HFF-Myc (cell line): ENCODE measurements around the gene ZHX3.

ENCODE experiments used
- DNase-seq: peaks from one replicate; pipeline ENCODE4 v3.0.0-alpha.2; 2011; ENCODE audit warnings: low read depth; ENCODE audit errors: extremely low read depth
- H3K4me3 ChIP-seq: replicated peaks from 2 replicates; pipeline ENCODE4 v1.5.1; 2011; ENCODE audit warnings: low read depth, mild to moderate bottlenecking, control low read depth, low read length
- TF ChIP-seq, protein P1 (sequence below): IDR thresholded peaks from 2 replicates; pipeline ENCODE4 v1.5.1; 2012; ENCODE audit warnings: mild to moderate bottlenecking, low read depth, low read length, control low read depth; ENCODE audit errors: missing control alignments

The ZHX3 gene

GRCh38 chr20:41364236-41364855 is 46.8 kb upstream of the ZHX3 start:
- H3K4me3 ChIP-seq, result no peak overlapping the region
- no peak for DNase-seq
- TF ChIP-seq, protein P1, sequence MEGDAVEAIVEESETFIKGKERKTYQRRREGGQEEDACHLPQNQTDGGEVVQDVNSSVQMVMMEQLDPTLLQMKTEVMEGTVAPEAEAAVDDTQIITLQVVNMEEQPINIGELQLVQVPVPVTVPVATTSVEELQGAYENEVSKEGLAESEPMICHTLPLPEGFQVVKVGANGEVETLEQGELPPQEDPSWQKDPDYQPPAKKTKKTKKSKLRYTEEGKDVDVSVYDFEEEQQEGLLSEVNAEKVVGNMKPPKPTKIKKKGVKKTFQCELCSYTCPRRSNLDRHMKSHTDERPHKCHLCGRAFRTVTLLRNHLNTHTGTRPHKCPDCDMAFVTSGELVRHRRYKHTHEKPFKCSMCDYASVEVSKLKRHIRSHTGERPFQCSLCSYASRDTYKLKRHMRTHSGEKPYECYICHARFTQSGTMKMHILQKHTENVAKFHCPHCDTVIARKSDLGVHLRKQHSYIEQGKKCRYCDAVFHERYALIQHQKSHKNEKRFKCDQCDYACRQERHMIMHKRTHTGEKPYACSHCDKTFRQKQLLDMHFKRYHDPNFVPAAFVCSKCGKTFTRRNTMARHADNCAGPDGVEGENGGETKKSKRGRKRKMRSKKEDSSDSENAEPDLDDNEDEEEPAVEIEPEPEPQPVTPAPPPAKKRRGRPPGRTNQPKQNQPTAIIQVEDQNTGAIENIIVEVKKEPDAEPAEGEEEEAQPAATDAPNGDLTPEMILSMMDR, result peak; percentile 8

DNA sequence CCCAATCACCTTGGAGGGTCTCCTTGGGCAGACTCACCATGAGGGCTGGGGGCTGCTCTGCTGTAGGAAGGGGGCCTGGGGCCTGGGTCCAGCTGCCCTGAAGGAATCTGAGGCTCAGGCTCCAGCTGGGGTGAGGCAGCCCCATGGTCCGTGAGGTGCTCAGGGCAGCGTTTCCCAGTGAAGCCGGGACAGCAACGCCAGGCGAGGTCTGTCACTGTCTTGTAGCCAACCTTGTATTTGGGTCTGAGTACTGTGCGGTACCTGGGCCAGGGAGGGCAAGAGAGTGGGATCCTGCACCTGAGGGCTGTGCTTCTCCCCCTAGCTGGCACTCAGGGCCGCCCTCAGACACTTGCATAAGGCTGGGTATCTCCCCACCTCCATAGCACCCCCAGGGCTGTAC is 46.1 kb upstream of the ZHX3 start:
- TF ChIP-seq, protein P1, result no peak
- DNase-seq, result no peak
- H3K4me3 ChIP-seq, result no peak overlapping the region

GRCh38 chr20:41362748-41363140 is 45.2 kb upstream of the ZHX3 start:
- TF ChIP-seq, protein P1, result no peak
- no peak overlapping the region for H3K4me3 ChIP-seq
- no peak for DNase-seq

GRCh38 chr20:41361757-41362747 is 44.5 kb upstream of the ZHX3 start:
- DNase-seq, result no peak
- TF ChIP-seq, protein P1, result no peak
- H3K4me3 ChIP-seq, result no peak overlapping the region

- DNase-seq, result no peak
- no peak overlapping the region for H3K4me3 ChIP-seq
- TF ChIP-seq, protein P1, result no peak
Observed at GRCh38 chr20:41360831-41361756, 43.6 kb upstream of the ZHX3 start.

- TF ChIP-seq, protein P1, result no peak
- no peak overlapping the region for H3K4me3 ChIP-seq
- no peak for DNase-seq
Observed at GRCh38 chr20:41359541-41360011, 42.0 kb upstream of the ZHX3 start.
